Hematopoietic multipotent progenitor cell treated with erythropoietin and hydrocortisone succinate and interleukin-3 and kit ligand, for 8 days (in vitro differentiated cells): ENCODE results near the gene MT3.

Experiments
- DNase-seq: peaks from one replicate; pipeline ENCODE4 v3.0.0-alpha.2; 2015

The MT3 gene

DNA sequence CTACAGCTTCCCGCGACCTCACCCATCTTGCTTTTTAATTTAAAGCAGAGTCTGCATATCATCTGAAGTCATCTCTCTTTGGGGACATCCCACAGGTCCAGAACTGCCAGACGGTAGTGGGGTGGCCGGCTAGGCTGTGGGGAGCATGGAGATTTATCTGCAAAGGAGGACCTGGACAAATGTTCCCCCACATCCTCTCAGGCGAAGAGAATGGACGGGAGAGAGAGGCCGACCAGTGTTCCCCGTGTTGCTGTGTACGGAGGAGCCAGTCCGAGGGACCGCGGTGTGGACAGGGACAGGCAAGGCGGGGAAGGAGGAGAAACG is 42.5 kb downstream of the MT3 start:
- DNase-seq: no peak

DNA sequence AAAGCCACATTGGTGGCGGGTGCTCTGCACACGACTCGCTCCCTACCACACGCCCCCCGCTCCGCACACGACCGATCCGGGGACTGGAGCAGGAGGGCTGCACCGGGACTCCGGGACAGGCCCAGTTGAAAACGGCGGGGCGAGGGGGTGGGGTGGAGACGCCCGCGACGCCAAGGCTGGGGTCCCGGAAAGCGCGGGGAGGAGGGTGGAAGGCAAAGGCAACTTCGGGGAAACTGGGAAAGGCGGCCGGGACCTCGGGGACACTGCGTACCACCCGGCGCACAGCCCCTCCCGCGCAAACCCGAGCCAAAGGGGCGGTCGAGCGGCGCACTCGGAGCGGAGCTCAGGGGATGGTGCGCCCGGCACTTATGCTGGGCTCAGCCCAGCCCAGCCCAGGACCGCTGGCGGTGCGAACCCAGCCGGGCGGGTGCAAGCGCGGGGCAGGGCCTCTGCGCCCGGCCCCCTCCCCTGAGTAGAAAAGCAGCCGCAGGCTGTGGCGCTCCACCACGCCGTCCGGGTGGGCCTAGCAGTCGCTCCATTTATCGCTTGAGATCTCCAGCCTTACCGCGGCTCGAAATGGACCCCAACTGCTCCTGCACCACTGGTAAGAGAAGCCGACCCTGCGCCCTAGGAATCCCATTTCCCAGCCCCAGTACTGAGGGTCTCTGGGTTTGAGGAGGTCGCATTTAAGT is 43.0 kb downstream of the MT3 start, which contains the start of gene MT1M:
TSS of gene MT1M (plus strand) at position 504 of the 692 bp plus-strand sequence. CDS start at position 577, 73 bp downstream.
- no peak for DNase-seq

DNA sequence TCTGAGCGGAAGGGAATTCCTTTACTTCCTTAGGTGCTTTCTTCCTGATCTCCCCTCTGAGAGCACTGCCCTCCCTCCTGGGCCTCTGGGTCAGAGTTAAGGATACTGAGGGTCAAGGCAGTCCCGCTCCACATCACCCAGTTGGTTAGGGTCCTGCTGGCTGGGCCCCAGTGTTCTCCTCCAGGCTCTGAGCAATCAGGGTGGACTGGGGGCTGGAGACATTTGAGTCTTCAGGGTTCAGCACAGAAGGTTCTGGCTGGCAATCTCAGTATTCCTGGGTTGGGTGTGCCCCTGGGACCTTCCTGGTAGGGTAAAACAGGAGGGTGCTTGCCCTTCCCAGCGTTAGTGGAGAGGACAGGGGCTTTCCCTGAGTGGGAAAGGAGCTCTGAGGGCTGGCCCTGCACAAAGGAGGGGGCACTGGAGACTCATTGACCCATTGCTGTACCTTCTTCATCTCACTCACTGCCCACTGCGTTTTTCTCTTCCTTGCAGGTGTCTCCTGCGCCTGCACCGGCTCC is 43.6 kb downstream of the MT3 start:
- no peak for DNase-seq

DNA sequence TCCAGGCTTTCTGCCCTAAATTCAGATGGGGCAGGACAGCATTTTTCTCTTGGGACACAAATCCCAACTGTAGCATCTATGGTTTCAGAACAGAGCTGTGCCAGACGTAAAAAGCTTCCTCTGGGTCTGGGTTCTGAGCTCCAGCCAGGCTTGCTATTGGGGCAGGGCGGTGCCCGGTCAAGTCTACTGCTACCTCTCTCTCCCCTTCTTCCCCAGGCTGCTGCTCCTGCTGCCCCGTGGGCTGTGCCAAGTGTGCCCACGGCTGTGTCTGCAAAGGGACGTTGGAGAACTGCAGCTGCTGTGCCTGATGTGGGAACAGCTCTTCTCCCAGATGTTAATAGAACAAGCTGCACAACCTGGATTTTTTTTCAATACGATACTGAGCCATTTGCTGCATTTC is 44.2 kb downstream of the MT3 start:
- DNase-seq: no peak

DNA sequence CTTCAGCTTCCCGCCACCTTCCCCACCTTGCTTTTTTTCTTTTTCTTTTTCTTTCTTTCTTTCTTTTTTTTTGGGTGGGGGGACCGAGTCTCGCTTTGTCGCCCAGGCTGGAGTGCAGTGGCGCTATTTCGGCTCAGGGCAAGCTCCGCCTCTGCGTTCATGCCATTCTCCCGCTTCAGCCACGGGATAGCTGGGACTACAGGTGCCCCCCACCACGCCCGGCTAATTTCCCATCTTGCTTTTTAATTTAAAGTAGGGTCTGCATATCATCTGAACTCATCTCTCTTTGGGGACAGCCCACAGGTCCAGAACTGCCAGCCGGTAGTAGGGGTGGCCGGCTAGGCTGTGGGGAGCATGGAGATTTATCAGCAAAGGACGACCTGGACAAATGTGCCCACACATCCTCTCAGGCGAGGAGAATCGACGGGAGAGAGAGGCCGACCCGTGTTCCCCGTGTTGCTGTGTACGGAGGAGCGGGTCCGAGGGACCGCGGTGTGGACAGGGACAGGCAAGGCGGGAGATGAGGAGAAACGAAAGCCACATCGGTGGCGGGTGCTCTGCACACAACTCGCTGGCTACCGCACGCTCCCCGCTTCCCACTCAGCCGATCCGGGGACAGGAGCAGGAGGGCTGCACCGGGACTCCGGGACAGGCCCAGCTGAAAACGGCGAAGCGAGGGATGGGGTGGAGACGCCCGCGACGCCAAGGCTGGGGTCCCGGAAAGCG is 45.5 kb downstream of the MT3 start:
- no peak for DNase-seq

DNA sequence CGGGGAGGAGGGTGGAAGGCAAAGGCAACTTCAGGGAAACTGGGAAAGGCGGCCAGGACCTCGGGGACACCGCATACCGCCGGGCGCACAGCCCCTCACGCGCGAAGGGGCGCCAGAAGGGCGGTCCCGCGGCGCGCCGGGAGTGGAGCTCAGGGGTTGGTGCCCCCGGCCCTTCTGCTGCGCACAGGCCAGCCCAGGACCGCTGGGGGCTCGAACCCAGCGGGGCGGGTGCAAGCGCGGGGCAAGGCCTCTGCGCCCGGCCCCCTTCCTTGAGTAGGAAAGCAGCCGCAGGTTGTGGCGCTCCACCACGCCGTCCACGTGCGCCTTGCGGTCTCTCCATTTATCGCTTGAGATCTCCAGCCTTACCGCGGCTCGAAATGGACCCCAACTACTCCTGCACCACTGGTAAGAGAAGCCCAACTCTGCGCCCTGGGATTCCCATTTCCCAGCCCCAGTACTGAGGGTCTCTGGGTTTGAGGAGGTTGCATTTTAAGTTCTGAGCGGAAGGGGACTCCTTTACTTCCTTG is 46.2 kb downstream of the MT3 start:
- DNase-seq: no peak

DNA sequence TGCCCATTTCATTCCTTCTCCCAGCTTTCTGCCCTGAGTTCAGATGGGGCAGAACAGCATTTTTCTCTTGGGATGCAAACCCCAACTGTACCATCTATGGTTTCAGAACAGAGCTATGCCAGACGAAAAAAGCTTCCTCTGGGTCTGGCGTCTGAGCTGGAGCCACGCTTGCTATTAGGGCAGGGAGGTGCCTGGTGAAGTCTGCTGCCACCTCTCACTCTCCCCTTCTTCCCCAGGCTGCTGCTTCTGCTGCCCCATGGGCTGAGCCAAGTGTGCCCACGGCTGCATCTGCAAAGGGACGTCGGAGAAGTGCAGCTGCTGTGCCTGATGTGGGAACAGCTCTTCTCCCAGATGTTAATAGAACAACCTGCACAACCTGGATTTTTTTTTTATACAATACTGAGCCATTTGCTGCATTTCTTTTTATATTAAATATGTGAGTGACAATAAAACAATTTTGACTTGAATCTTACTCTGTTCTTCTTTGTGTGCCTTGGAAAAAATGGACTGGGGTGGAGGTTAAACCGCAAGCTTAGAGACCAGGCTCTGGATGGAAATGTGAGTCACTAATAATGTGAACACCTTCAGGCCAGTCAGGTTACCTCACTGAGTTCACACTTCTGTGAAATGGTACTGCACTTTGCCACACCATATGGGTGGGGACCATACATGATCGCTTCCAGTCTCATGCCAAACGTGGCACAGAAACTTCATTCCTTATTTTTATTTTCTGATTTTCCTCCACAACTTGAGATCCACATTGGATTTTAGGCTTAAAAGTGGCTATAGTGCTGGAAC is 47.5 kb downstream of the MT3 start:
- DNase-seq: no peak

DNA sequence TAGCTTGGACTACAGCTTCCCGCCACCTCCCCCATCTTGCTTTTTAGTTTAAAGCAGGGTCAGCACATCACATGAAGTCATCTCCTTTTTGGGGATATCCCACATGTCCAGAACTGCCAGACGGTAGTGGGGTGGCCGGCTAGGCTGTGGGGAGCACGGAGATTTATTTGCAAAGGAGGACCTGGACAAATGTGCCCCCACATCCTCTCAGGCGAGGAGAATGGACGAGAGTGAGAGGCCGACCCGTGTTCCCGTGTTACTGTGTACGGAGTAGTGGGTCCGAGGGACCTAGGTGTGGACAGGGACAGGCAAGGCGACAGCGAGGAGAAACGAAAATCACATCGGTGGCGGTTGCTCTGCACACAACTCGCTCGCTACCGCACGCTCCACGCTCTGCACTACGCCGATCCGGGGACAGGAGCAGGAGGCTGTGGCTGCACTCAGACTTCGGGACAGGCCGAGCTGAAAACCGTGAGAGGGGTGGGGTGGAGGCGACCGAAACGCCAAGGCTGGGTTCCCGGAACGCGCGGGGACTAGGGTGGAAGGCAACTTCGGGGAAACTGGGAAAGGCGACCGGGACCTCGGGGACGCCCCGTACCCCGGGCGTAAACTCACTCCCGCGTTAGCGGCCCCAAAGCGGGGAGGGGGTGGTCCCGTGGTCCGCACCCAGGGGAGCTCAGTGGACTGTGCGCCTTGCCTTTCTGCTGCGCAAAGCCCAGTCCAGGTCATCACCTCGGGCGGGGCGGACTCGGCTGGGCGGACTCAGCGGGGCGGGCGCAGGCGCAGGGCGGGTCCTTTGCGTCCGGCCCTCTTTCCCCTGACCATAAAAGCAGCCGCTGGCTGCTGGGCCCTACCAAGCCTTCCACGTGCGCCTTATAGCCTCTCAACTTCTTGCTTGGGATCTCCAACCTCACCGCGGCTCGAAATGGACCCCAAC is 48.8 kb downstream of the MT3 start, which contains the start of gene MT1A:
TSS of gene MT1A (plus strand) at position 853 of the 937 bp plus-strand sequence. CDS start at position 926, 73 bp downstream.
- no peak for DNase-seq

DNA sequence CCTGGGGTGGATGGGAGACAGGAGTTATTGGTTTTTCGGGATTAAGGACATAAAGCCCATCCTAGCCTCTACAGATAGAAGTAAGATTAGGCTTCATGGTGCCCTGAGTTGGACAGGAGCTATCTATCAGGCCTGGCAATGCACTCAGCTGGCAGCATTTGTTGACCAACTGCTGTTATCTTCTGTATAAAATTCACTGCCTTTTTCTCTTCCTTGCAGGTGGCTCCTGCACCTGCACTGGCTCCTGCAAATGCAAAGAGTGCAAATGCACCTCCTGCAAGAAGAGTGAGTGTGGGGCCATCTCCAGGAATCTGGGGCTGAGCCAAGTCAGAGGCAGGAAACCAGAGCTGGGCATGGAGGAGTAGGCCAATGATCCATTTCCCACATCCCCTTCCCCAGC is 49.7 kb downstream of the MT3 start:
- DNase-seq: no peak

DNA sequence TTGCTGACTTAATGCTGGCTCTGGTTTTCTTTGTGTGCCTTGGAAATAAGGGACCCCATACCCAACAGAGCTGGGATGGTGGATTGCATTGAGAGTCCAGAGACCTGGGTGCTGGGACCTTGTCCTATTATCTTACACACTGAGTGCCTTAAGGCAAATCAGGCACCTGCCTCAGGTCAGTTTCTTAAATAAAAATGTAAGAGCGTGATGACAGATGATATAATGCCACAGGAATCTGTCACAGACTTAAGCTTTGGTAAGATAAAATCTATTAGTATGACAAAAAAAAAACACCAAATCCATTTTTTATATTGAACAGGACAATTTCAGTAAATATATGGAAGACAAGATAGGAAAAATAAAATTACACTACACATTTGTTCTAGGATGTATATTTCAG is 50.7 kb downstream of the MT3 start:
- DNase-seq: no peak
